HepG2 (cell line): Measurements from ENCODE around the gene ACOT8. TPM values are rescaled to one million over a fixed set of nuclear protein-coding genes. Genes with fewer than 3 reads are reported as not detected.

Experiments used
- ADNP ChIP-seq: sonication (generic); formaldehyde crosslinking; IDR thresholded peaks from 2 replicates; pipeline ENCODE4 v1.4.0; 2020; ENCODE audit warnings: missing genetic modification reagents
- ARID4A ChIP-seq: sonication (generic); formaldehyde crosslinking; IDR thresholded peaks from 2 replicates; pipeline ENCODE4 v1.5.0; 2020; ENCODE audit warnings: mild to moderate bottlenecking, missing genetic modification reagents, borderline replicate concordance
- ATF3 ChIP-seq: sonication (generic); formaldehyde crosslinking; IDR thresholded peaks from 2 replicates; pipeline ENCODE4 v1.4.0; 2020; ENCODE audit warnings: missing genetic modification reagents
- FOXJ3 ChIP-seq: sonication (generic); formaldehyde crosslinking; IDR thresholded peaks from 2 replicates; pipeline ENCODE4 v1.4.0; 2020; ENCODE audit warnings: missing genetic modification reagents, mild to moderate bottlenecking, borderline replicate concordance
- GATAD2A ChIP-seq: IDR thresholded peaks from 2 replicates; pipeline ENCODE4 v1.6.1; 2016
- HMG20A ChIP-seq: IDR thresholded peaks from 2 replicates; pipeline ENCODE4 v1.6.1; 2016; ENCODE audit warnings: borderline replicate concordance
- IRF2 ChIP-seq: IDR thresholded peaks from 2 replicates; pipeline ENCODE4 v1.6.1; 2018; ENCODE audit warnings: missing genetic modification reagents, missing compliant biosample characterization
- KMT2B ChIP-seq: IDR thresholded peaks from 2 replicates; pipeline ENCODE4 v1.6.1; 2016; ENCODE audit warnings: missing genetic modification reagents, missing compliant biosample characterization
- MED1 ChIP-seq: sonication (generic); formaldehyde crosslinking; IDR thresholded peaks from 2 replicates; pipeline ENCODE4 v1.4.0; 2020; ENCODE audit warnings: missing genetic modification reagents
- RXRB ChIP-seq: IDR thresholded peaks from 2 replicates; pipeline ENCODE4 v1.6.1; 2016; ENCODE audit warnings: borderline replicate concordance, missing genetic modification reagents, missing compliant biosample characterization
- SALL1 ChIP-seq: sonication (generic); formaldehyde crosslinking; IDR thresholded peaks from 2 replicates; pipeline ENCODE4 v1.8.0; 2022; ENCODE audit warnings: mild to moderate bottlenecking, missing genetic modification reagents
- SIX4 ChIP-seq: sonication (generic); formaldehyde crosslinking; IDR thresholded peaks from 2 replicates; pipeline ENCODE4 v1.4.0; 2020; ENCODE audit warnings: missing genetic modification reagents
- SOX5 ChIP-seq: IDR thresholded peaks from 2 replicates; pipeline ENCODE4 v1.6.1; 2016; ENCODE audit warnings: borderline replicate concordance
- ZBTB7A ChIP-seq: sonication (generic); formaldehyde crosslinking; IDR thresholded peaks from 2 replicates; pipeline ENCODE4 v1.8.0; 2022; ENCODE audit warnings: mild to moderate bottlenecking, missing genetic modification reagents
- ZFX ChIP-seq: sonication (generic); formaldehyde crosslinking; IDR thresholded peaks from 2 replicates; pipeline ENCODE4 v1.4.0; 2020; ENCODE audit warnings: mild to moderate bottlenecking, low read depth, missing genetic modification reagents, moderate library complexity
- ZFY ChIP-seq: sonication (generic); formaldehyde crosslinking; IDR thresholded peaks from 2 replicates; pipeline ENCODE4 v1.4.0; 2020; ENCODE audit warnings: missing genetic modification reagents
- ZNF644 ChIP-seq: IDR thresholded peaks from 2 replicates; pipeline ENCODE4 v1.6.1; 2016; ENCODE audit warnings: low read depth
- polyA plus RNA-seq, 8 experiments: library from polyadenylated mRNA; depleted of rRNA in 3 of 8; stranded (reverse) in 7 of 8; unstranded in 1 of 8; fragments of >200 nt; fragmentation: Illumina TruSeq in 4 of 8; extraction: Trizol in 4 of 8; gene quantifications; 2 replicates each; pipeline versions ENCODE4 v1.2.1 to v1.2.3, GENCODE V29; 2011 to 2016; ENCODE audit warnings: low read depth in 4 of 8, missing spikeins in 1 of 8, mixed read lengths in 1 of 8; ENCODE audit not compliant: insufficient read depth in 1 of 8
- total RNA-seq, 5 experiments: library from RNA; depleted of rRNA; stranded (reverse); fragments of >200 nt; fragmentation: Illumina TruSeq; extraction: Trizol; gene quantifications; 2 replicates each; pipeline ENCODE4 v1.2.3, GENCODE V29; 2016; ENCODE audit warnings: low read depth in 1 of 5
- TF ChIP-seq, protein P1 (sequence below): IDR thresholded peaks from 2 replicates; pipeline ENCODE4 v1.6.1; 2016; ENCODE audit warnings: low read depth, missing genetic modification reagents, missing compliant biosample characterization
- TF ChIP-seq, protein P2 (sequence below): sonication (generic); formaldehyde crosslinking; IDR thresholded peaks from 2 replicates; pipeline ENCODE4 v1.8.0; 2022; ENCODE audit warnings: mild to moderate bottlenecking, missing genetic modification reagents; ENCODE audit not compliant: insufficient replicate concordance

Gene ACOT8
- total and polyA plus RNA-seq, 2 of the 13 experiments (the other 11 are each of a cell fraction or from before 2014, with no cell fraction given) = 31.4 to 45.5 TPM

GRCh38 chr20:45829673-45830106 lies 27.5 kb downstream of the ACOT8 start (continued):
- peak; percentile 67 for TF ChIP-seq RXRB (CRISPR knock-in tag)
- TF ChIP-seq GATAD2A = peak; percentile 76
- peak; percentile 87 for TF ChIP-seq ADNP (CRISPR knock-in tag)
- 0 out of 2 replicates have a peak, but pooled peaks have one; percentile 51 for TF ChIP-seq ZNF644 (CRISPR knock-in tag)
- peak; percentile 63 for TF ChIP-seq MED1 (CRISPR knock-in tag)
- peak; percentile 28; the same call in 1 of the 2 replicates for TF ChIP-seq ZBTB7A (CRISPR knock-in tag)
- TF ChIP-seq, protein P1, sequence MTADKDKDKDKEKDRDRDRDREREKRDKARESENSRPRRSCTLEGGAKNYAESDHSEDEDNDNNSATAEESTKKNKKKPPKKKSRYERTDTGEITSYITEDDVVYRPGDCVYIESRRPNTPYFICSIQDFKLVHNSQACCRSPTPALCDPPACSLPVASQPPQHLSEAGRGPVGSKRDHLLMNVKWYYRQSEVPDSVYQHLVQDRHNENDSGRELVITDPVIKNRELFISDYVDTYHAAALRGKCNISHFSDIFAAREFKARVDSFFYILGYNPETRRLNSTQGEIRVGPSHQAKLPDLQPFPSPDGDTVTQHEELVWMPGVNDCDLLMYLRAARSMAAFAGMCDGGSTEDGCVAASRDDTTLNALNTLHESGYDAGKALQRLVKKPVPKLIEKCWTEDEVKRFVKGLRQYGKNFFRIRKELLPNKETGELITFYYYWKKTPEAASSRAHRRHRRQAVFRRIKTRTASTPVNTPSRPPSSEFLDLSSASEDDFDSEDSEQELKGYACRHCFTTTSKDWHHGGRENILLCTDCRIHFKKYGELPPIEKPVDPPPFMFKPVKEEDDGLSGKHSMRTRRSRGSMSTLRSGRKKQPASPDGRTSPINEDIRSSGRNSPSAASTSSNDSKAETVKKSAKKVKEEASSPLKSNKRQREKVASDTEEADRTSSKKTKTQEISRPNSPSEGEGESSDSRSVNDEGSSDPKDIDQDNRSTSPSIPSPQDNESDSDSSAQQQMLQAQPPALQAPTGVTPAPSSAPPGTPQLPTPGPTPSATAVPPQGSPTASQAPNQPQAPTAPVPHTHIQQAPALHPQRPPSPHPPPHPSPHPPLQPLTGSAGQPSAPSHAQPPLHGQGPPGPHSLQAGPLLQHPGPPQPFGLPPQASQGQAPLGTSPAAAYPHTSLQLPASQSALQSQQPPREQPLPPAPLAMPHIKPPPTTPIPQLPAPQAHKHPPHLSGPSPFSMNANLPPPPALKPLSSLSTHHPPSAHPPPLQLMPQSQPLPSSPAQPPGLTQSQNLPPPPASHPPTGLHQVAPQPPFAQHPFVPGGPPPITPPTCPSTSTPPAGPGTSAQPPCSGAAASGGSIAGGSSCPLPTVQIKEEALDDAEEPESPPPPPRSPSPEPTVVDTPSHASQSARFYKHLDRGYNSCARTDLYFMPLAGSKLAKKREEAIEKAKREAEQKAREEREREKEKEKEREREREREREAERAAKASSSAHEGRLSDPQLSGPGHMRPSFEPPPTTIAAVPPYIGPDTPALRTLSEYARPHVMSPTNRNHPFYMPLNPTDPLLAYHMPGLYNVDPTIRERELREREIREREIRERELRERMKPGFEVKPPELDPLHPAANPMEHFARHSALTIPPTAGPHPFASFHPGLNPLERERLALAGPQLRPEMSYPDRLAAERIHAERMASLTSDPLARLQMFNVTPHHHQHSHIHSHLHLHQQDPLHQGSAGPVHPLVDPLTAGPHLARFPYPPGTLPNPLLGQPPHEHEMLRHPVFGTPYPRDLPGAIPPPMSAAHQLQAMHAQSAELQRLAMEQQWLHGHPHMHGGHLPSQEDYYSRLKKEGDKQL (CRISPR knock-in tag) = 0 out of 2 replicates have a peak, but pooled peaks have one; percentile 38
- TF ChIP-seq, protein P2, sequence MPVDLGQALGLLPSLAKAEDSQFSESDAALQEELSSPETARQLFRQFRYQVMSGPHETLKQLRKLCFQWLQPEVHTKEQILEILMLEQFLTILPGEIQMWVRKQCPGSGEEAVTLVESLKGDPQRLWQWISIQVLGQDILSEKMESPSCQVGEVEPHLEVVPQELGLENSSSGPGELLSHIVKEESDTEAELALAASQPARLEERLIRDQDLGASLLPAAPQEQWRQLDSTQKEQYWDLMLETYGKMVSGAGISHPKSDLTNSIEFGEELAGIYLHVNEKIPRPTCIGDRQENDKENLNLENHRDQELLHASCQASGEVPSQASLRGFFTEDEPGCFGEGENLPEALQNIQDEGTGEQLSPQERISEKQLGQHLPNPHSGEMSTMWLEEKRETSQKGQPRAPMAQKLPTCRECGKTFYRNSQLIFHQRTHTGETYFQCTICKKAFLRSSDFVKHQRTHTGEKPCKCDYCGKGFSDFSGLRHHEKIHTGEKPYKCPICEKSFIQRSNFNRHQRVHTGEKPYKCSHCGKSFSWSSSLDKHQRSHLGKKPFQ (CRISPR knock-in tag) = peak; percentile 71
- TF ChIP-seq ZFY = peak; percentile 41; the same call in 1 of the 2 replicates
- peak; percentile 58 for TF ChIP-seq SALL1 (CRISPR knock-in tag)
- 0 out of 2 replicates have a peak, but pooled peaks have one; percentile 52 for TF ChIP-seq SIX4 (CRISPR knock-in tag)
- peak; percentile 33; the same call in 1 of the 2 replicates for TF ChIP-seq IRF2
- 0 out of 2 replicates have a peak, but pooled peaks have one; percentile 50 for TF ChIP-seq ARID4A (CRISPR knock-in tag)
- TF ChIP-seq ZFX (CRISPR knock-in tag) = peak; percentile 14; the same call in 1 of the 2 replicates
- TF ChIP-seq ATF3 = 0 out of 2 replicates have a peak, but pooled peaks have one; percentile 26
- TF ChIP-seq HMG20A = peak; percentile 38; the same call in 1 of the 2 replicates
- TF ChIP-seq FOXJ3 = peak; percentile 77; the same call in 1 of the 2 replicates
- TF ChIP-seq KMT2B (CRISPR knock-in tag) = peak; percentile 45; the same call in 1 of the 2 replicates
- peak; percentile 90 for TF ChIP-seq SOX5 (CRISPR knock-in tag)
